Activated effector memory CD4-positive, alpha-beta T cell treated with anti-CD3 and anti-CD28 coated beads, Interleukin-2, amount 50 U/mL, for 16 hours (primary cell): Measurements from ENCODE around the gene GGA1.
A peak's percentile ranks its signal among the peaks of the same experiment; 100 is the strongest.
"Not testable (repeated sequence)": the region's sequence is repeated elsewhere in the genome, so short reads cannot be mapped to it uniquely, and the experiment has no call there.

Source experiments
- DNase-seq: peaks from one replicate; pipeline ENCODE4 v3.0.0-alpha.2; 2020

GGA1 gene

DNA sequence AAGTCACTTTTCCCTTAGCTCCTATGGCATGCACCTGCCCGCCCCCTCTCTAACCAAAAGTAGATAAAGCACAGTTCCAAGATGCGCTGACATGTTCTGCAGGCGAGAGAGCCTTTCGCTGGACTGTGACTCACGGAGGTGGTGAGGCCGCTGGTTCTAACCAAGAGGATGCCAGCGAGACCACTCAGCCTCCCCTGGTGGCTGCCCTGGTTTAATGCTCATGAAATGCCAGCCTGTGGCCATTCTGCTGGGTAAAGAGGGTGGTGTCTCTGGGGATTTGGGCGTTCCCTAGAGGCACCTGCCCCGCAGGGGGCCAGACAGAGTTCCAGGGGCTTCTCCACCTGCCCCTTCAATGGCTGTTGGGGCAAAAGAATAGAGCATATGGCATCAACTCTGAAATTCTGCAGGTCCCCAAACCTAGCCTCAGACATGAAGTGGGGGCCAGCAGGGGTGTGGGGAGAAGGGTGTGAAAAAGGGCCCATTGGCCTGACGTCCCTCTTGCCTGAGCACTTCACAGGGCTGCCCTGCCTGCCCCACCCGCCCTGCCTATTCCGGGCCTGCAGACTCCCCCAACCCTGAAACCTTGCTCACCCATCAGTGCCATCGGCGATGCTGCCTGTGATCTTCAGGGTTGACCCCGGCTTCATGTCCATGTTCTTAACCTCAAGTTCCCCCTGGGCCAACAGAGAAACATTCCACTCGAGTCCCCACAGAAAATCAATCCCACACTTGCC is 37.2 kb upstream of the GGA1 start:
- no peak for DNase-seq

DNA sequence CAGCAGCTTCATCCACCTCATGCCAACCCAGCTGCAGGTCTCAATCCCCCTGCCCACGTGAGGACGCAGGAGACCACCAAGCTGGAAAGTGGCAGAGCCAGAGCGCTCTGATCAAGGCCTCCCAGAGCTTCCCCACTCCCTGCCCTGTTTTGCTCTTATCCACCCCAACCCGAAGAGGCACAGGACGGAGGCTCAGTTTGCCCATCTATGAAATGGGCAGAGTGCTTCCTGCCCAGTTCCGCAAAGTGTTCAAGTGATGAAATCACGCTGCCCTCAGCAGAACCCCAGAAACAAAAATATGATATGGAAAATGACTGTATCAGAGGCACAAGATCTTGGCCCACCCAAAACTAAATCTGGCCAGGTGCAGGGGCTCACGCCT is 36.7 kb upstream of the GGA1 start:
- DNase-seq = no peak

DNA sequence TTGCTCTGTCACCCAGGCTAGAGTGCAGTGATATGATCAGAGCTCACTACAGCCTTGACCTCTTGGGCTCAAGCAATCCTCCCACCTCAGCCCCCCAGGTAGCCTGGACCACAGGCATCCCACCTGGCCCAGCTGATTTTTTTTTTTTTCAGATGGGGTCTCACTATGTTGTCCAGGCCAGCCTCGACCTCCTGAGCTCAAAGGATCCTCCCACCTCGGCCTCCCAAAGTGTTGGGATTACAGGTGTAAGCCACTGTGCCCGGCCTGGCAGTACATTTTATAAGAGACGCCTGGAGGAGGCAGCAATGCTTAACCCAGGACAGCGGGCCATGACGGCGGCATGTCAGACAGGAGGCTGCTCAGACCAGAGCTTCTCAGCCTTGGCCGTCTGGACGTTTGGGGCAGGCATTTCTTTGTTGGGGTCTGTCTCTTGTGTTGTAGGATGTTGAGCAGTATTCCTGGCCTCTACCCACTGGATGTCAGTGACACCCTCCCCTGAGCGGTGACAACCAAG is 33.1 kb upstream of the GGA1 start:
- DNase-seq = no peak

DNA sequence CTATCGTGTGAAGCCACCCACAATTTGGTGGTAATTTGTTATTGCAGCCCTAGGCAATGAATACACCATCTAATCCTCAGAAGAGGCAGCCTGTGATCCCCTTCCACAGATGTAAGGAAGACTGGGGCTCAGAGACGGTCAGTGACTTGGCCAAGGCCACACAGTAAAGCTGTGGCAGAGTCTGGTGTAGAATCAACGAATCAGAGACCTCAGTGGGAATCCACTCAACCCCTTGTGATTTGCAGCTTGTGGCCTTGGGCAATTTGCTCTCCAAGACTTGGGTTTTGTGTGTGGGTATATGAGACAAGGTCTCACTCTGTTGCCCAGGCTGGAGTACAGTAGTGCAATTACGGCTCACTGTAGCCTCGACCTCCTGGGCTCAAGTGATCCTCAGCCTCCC is 30.6 kb upstream of the GGA1 start:
- DNase-seq = no peak

DNA sequence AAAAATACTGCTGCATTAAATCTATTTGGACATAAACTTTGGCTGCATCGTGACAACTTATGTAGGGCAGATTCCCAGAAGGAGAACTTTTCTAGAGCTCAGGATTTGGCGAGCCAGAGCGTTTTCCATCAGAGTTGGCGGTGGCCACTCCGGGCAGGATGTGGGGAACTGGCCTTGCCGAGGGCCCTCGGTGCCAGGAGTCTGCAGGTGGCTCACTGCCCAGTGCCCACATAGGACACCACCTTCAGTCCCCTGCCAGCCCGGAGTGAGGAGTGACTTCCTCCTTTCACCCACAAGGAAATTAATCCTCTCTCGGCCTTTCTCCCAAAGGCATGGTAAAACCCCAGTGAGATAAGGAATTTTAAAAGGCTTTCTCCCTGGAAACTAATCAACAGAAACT is 27.1 kb upstream of the GGA1 start:
- no peak for DNase-seq

DNA sequence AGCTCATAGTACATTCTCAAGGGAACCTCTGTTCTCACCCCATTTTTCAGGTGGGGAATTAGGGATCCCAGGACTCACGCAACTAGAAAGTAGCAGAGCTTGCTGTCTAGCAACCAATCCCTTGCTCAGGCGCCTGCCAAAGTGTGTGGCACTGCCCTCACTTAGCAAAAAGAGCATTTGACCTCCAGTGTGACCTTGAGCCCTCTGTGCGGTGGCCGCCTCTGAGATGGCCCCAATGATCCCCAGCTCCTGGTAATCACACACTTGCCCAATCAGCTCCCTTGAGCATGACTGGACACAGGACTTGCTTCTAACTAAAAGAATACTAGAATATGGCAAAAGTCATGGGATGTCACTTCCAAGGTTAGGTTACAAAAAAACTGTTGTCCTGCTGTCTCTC is 26.1 kb upstream of the GGA1 start:
- DNase-seq = no peak

DNA sequence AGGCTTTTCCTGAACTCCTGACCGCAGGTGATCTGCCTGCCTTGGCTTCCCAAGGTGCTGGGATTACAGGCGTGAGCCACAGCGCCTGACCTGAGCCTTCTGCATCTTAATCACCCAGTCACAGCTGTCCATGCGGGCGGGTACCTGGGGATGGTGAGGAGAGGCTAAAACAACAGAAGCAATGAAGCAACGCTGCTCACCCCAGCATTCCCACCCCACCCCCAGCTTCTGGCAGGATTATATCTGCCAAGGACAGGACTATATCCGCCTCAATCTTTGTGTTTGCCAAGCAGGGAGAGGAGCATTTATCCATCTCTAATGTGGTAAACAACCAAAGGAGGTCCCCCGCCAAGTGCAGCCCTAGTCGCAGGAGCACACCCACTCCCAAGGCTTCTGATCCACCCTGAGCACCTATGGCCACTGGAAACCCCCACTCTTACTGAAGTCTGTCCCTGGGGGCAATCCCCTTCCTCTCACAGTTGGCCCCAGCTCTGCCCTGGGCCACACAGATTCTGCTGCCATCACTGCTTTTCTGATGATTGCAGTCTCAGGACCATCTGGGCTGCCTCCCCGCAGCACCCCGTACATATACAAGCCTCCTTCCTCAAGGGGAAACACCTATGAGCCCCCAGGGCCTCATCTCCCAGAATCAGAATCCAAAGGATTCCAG is 20.0 kb upstream of the GGA1 start:
- DNase-seq = no peak

DNA sequence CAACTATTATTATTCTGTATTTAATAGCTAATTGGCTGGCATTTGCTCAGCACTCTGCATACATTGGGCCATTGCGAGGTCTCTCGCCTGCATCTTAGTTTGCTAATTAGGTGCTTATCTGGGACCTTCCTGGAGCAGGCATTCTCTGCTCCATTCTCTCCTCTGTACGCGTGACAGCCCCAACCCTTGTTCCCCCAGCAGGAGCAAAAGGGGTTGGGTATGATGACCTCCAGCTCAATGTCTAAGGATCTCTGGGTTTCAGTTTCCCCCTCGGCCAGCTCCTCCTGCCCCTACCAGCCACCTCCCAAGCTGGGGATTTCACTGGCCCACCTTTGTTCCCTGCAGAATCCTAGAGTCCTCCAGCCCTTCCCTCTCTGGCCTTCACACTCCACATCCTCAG is 19.0 kb upstream of the GGA1 start:
- no peak for DNase-seq

DNA sequence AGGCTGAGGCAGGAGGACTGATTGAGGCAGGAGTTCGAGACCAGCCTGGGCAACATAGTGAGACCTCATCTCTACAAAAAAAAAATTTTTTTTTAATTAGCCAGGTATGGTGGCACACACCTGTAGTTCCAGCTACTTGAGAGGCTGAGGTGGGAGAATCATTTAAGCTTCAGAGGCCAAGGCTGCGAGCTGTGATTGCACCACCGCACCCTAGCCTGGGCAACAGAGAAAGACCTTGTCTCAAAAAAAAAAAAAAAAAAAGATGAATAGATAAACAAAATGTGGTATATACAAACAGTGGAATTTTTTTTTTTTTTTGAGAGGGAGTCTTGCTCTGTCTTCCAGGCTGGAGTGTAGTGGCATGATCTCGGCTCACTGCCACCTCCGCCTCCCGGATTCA is 17.6 kb upstream of the GGA1 start:
- DNase-seq = not testable (repeated sequence)

DNA sequence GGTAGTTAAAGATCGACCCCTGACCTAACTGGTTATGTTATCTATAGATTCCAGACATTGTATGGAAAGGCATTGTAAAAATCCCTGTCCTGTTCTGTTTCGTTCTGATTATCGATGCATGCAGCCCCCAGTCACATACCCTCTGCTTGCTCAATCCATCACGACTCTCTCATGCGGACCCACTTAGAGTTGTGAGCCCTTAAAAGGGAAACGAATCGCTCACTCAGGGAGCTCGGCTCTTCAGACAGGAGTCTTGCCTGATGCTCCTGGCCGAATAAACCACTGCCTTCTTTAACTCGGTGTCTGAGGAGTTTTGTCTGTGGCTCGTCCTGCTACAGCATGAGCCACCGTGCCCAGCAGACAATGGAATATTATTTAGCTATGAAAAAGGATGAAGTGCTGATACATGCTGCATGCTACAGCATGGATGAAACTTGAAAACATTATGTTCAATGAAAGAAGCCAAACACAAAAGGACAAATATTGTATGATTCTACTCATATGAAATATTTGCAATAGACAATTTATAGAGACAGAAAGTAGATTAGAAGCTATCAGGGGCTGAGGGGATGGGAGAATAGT is 16.7 kb upstream of the GGA1 start:
- DNase-seq = no peak

DNA sequence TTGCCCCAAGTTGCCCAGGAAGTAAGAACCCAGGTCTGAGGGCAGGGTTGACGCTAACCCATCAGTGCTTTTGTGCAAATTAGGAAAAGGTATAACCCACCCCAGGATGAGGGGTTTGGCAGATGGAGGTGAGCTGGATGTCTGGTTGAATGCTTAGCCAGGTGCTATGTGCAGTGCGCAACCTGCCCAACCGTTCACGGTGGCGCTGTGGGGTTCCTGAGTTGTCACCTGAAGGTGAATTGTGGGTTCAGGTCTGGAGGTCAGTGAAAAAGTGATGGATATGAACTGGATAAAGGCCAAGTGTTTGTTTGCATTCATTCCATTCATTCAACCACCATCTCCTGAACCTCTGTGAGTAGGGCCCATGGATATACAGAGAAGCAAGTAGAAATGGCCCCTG is 14.4 kb upstream of the GGA1 start:
- DNase-seq = no peak

DNA sequence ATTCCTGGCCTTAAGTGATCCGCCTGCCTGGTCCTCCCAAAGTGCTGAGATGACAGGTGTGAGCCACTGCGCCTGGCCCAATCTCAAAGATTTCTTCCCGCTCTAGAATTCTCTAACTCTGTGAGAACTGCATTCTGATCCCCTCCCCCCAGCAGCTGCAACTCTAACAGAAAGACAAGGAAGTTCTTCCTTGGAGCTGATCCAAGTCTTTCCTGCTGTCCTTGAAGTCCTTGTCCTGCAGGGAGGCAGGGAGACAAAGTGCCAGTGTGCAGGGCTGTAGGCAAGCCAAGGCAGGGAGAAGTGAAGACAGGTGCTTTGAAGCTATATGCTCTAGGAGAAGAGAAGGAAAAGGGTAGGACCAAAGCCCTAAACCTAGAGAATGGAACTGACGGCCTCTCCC is 9.5 kb upstream of the GGA1 start:
- DNase-seq = no peak

DNA sequence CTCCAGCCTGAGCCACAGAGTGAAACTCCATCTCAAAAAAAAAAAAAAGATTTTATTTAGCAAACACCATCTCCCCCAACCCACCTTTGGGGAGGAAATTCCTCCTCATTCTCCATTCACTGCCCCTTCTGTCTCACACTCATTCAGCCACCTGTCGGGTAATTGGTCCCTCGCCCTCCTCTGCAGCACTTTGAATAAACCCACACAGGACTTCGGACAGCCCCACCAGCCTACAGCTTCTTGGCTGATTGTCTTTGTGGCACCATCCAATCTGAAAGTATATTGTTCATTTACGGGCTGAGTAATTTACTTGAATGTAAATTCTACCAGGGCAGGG is 7.5 kb upstream of the GGA1 start:
- no peak for DNase-seq

DNA sequence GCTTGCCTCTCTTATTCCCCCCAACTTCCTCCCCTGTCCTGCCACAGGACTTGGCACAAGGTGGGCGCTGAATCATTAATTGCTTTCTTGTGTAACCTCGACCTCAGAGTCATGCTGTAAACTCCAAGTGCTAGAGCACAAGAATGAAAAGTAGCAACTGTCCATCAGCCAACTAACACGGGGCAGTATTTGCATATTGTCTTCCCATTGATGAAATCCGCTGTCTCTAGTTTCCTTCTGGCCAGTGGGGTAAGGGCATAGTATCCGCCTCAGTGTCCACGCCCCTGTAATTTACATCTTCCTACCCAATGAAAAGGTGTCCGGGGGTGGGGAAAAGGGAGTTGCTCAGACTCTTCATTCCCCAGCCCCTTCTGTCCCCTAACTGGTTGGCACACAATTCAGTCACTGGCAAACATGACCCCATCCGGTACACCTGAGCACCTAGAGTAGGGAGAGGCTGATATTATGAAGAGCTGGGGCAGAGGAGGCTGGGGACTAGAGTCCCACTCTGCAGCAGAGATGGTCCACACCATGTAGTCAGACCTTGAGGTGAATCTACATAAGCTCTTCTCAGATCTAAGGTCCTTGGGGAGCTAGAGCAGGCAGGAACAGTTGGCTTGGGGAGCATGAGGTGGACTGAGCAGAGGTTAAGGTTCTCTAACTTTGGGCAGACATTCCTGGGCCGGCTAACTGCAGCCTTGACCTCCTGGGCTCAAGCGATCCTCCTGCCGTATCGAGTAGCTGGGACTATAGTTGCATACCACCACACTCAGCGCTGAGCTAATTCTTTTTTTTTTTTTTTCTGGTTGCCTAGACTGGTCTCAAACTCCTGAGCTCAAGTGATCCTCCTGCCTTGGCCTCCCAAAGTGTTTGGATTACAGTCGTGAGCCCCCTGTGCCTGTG is 6.8 kb upstream of the GGA1 start:
- DNase-seq = no peak

DNA sequence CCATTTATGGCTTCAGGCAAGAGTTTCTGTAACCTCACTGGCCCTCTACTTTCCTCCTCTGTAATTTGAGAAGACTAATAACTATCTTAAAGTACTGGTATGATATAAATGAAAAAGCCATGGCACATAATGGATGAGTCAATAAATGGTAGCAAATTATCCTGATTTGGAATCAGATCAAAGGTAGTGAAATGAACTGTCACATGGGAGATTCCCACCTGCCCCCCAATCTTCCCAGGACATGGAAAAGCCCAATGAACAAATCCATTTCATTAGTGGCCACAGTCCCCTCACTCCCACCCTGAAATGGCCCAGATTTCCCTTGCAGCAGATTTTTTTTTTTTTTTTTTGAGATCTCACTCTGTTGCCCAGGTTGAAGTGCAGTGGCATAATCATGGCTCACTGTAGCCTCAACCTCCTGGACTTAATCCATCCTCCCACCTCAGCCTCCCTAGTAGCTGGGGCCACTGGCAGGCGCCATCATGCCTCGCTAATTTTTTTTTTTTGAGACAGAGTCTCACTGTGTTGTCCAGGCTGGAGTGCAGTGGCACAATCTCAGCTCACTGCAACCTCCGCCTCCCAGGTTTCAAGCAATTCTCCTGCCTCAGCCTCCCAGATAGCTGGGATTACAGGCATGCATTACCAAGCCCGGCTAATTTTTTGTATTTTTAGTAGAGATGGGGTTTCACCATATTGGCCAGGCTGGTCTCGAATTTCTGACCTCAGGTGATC is 5.9 kb upstream of the GGA1 start:
- not testable (repeated sequence) for DNase-seq

DNA sequence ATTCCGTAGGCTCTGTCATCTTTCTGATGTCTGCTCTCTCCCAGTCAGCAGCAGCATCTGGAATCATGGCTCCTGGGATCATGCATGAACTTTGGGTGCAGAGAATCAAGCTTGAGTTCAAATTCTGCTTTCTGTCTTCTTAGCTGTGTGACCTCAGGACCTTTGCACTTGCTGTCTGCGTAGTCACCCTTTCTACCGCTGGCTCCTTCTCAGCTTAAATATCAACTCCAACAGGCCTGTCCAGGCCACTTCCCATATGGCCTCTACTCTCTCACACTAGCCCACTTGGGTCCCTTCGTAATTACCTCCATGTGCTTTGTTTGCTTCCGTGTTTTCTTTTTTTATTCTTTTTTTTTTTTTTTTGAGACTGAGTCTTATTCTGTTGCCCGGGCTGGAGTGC is 4.6 kb upstream of the GGA1 start:
- DNase-seq = no peak

DNA sequence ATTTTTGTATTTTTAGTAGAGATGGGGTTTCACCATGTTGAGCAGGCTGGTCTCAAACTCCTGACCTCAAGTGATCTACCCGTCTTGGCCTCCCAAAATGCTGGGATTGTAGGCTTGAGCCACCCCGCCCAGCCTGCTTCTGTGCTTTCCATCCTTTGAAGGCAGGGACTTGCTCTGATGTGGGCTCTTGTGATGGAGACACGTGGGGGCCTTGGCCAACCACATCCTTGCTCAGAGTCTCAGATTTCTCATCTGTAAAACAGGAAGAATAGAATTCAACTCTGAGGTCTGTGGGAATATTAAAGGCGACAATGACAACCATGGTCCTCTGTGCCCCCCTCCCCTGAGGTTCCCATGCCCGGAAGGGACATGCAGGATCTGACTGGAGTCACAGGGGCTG is 3.8 kb upstream of the GGA1 start:
- DNase-seq = peak; percentile 86

DNA sequence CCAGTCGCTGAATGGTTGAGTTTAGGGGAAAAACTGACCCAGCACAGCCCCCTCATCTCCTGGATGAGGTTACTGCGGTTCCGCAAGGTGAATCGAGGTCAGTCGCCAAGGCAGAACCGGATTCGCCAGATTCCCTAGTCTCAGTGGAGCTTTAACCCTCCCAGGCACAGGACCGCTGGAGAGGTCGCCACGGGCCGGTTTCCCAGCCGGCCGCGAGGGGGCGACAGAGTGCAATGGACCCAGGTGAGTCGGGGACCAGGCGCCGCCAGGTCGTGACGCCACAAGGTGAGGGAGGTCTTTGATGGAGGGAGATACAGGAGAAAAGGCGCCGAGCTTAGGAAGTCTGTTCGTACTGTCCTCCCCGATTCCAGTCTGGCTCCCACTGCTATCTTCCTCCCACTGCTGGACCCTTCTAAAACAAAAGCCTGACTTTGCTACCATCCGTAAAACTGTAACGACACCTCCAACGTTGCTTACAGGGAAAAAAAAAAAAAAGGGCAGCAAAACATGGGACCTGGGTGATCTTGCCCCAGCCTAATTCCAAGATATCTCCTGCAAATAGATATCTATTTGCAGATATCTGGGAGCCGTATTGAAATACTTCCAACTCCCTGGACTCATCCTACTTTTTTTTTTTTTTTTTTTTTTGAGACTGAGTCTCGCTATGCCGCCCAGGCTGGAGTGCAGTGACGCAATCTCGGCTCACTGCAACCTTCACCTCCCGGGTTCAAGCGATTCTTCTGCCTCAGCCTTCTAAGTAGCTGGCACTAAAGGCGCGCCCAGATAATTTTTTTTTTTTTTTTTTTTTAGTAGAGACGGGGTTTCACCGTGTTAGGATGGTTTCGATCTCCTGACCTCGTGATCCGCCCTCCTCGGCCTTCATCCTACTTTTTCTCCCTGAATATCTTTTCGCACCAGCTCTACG is 1.4 kb upstream of the GGA1 start:
- DNase-seq = peak; percentile 98

DNA sequence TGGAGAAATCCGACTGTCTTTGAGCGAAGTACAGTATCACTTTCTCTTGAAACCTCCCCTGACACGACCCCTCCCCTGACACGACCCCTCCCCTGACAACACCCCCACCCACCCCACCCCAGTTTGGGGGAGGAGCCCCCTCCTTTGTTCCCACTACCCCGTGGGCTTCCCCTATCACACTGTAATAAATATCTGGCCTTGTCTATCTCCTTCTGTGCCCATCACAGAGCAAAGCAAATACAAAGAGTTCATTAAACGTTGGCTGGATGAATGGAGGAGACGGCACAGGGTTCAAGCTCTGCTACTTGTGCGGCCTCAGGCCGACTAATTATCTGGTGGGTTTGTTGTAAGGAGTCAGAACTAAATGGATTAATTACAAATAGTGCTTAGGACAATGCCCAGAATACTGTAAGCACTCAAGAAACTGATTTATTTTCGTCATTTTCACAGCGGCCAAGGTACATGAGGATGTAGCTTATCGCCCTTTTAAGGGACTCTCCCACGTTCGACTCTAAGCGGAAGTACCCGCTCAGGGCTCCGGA is 628 bp upstream of the GGA1 start:
- DNase-seq = no peak

DNA sequence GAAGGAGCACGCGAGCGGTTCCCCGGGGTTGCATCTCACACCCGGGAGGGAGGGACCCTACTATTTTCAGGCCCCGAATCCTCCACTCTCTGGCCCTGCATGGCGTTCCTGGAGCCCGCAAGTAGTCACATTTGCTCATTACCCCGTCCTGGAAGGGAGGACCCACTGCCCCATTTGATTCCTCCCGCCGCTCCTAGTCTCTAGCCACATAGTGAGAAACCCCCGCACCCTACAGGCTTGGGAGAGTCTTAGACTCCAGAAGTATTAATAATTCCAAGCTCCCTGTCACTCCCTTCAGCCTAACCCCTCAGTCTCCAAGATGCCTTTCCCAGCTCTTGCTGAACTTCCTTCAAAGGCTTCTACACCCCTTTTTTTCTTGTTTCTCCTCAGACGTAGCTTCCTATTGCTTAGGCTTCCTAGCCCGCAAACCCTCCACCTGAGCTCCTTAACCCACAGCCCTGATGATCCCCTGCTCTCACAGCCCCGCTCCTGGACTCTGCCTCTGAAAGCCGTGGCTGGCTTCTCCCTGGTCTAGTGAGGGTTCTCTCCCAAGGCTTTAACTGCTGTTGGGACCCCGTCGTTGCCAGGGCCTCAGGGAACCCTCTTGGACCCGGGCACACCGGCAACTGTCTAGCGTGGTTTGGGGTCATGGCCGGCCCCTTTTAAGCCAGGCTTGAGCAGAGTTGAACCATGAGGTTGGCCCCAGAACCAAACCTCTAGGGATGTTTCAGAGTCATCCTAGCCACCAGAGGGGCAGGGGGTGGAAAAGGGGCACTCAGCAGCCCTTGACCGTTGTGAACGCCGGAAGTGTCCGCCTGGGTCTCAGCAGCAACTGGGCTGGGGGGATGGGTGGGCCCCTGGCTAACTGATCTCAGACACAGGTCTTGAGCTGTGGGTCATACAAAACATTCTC is 862 bp downstream of the GGA1 start:
- no peak for DNase-seq
